Lower leg skin (tissue), 4 donors: Measurements from ENCODE around the gene OBP2A. TPM values are rescaled to one million over a fixed set of nuclear protein-coding genes. Genes with fewer than 3 reads are reported as not detected.
"Not testable (repeated sequence)": the region's sequence is repeated elsewhere in the genome, so short reads cannot be mapped to it uniquely, and the experiment has no call there.

Source experiments
- DNase-seq, 2 donors: peaks; one replicate each; pipeline ENCODE4 v3.0.0-alpha.2; 2019; ENCODE audit warnings: low spot score in 2 of 2
- H3K4me3 ChIP-seq: fragments of 200-600 bp; sonication (generic); 2 replicates; pipeline ENCODE4 v1.5.1; 2017; ENCODE audit warnings: mild to moderate bottlenecking, low read depth; ENCODE audit not compliant: poor library complexity, severe bottlenecking
- POLR2A ChIP-seq, 2 donors: fragments of 450-650 bp; IDR thresholded peaks; one replicate each; pipeline ENCODE4 v1.6.1; 2016 to 2017; ENCODE audit warnings: antibody characterized with exemption in 2 of 2, mild to moderate bottlenecking in 1 of 2, moderate library complexity in 1 of 2
- WGBS, 2 donors: methylation state at CpG; one replicate each; pipeline ENCODE4 v1.1.5; 2018; 5-methylcytosine and 5-hydroxymethylcytosine counted together
- intact Hi-C: fragments of 100-400 bp; cut with DNase I; formaldehyde crosslinking; loops from one replicate; pipeline ENCODE4 v1.15.0; 2023; ENCODE audit warnings: low total_unique reads
- total RNA-seq, 4 donors: library from RNA; depleted of rRNA; stranded (reverse); fragments of >200 nt; gene quantifications; one replicate each; pipeline ENCODE4 v1.1.0, GENCODE V29; 2016
- TF ChIP-seq, protein P1 (sequence below), 3 donors: fragments of 450-650 bp; IDR thresholded peaks; one replicate each; pipeline ENCODE4 v1.5.1; 2016; ENCODE audit warnings: antibody characterized with exemption in 3 of 3, mild to moderate bottlenecking in 3 of 3, moderate library complexity in 2 of 3

OBP2A gene
- total RNA-seq, 4 donors from 2014 or later = 4.7 to 6.6 TPM; not detected in 2

DNA sequence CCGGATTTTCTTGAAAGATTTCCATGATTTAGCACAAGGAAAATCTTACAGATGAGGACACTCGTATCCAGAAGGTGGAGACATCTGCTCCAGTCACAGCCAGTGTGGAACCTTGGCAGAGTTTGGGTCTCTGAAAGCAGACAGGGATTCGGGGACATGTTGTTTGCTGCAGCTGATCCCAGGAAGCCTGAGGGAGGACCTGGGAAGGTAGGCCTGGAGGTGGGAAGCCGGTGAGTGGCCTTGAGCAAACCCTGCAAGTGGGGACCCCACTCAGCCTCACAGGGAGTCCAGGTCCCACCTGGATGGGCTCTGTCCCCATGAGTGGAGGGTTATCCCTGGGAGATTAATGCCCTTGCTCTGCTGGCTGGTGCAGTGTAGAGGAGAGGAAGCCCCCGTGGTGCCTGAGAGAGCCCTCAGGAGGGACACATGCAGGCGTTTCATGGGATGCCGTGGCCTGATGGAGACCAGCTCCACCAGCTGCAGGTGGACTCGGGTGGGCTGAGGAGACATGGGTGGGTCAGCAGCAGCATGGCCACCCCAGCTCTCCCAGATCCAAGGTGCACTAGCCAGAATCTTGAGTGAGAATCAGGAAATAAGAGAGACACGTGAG, 37.6 kb upstream of the OBP2A start:
- TF ChIP-seq, protein P1, sequence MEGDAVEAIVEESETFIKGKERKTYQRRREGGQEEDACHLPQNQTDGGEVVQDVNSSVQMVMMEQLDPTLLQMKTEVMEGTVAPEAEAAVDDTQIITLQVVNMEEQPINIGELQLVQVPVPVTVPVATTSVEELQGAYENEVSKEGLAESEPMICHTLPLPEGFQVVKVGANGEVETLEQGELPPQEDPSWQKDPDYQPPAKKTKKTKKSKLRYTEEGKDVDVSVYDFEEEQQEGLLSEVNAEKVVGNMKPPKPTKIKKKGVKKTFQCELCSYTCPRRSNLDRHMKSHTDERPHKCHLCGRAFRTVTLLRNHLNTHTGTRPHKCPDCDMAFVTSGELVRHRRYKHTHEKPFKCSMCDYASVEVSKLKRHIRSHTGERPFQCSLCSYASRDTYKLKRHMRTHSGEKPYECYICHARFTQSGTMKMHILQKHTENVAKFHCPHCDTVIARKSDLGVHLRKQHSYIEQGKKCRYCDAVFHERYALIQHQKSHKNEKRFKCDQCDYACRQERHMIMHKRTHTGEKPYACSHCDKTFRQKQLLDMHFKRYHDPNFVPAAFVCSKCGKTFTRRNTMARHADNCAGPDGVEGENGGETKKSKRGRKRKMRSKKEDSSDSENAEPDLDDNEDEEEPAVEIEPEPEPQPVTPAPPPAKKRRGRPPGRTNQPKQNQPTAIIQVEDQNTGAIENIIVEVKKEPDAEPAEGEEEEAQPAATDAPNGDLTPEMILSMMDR (IDR thresholded peaks at IDR 0.05) = no peak
- no peak for TF ChIP-seq POLR2A (IDR thresholded peaks at IDR 0.05)
- peak in 1 of 2 donors; percentile 63 for DNase-seq
- 89 to 90% methylated on average over 8 to 9 of the region's 9 CpGs for WGBS, 2 donors
- H3K4me3 ChIP-seq = no peak overlapping the region
- intact Hi-C loops = no loop called here

GRCh38 chr9:135509458-135509857, 36.5 kb upstream of the OBP2A start:
- no peak overlapping the region for H3K4me3 ChIP-seq
- no peak for DNase-seq
- intact Hi-C loops = no loop called here
- TF ChIP-seq, protein P1 (IDR thresholded peaks at IDR 0.05) = no peak
- TF ChIP-seq POLR2A (IDR thresholded peaks at IDR 0.05) = no peak
- WGBS, 2 donors = 81 to 90% methylated on average over 2 of the region's 2 CpGs

- H3K4me3 ChIP-seq = no peak overlapping the region
- intact Hi-C loops = no loop called here
- WGBS, 2 donors = 75 to 80% methylated on average over 10 of the region's 10 CpGs
- no peak for TF ChIP-seq POLR2A (IDR thresholded peaks at IDR 0.05)
- TF ChIP-seq, protein P1 (IDR thresholded peaks at IDR 0.05) = no peak
- peak in 1 of 2 donors; percentile 60 for DNase-seq
These were observed 33.7 kb upstream of the OBP2A start for GRCh38 chr9:135512241-135512603.

GRCh38 chr9:135512904-135513303, 33.0 kb upstream of the OBP2A start:
- no peak overlapping the region for H3K4me3 ChIP-seq
- TF ChIP-seq, protein P1 (IDR thresholded peaks at IDR 0.05) = no peak
- no peak for TF ChIP-seq POLR2A (IDR thresholded peaks at IDR 0.05)
- 54 to 73% methylated on average over 7 of the region's 7 CpGs for WGBS, 2 donors
- intact Hi-C loops = no loop called here
- peak in 1 of 2 donors; percentile 65 for DNase-seq

DNA sequence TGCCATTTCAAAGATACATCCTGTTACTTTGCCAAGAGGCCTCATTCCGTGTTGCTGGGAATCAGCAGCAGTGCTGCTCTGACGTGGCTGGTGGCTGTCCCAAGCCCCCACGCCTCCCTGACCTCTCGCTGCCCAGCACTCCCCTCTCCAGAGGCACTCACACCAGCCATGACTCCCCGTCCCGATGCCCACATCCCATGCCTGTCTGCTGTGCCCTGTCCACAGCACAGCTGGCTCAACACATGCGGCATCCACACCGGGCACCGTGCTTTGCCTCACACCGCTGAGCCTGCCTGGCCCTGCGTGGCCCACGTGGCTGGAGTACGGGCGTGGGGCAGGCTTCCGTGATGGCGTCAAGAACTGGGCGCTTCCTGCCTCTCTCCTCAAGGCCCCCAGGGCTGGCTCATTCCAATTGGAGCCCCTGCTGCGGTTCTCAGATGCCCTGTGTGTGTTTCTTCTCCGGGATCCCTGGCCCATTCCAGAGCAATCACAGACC, 32.5 kb upstream of the OBP2A start:
- WGBS, 2 donors = 77 to 79% methylated on average over 19 of the region's 19 CpGs
- DNase-seq = peak in 1 of 2 donors; percentile 70
- intact Hi-C loops = no loop called here
- TF ChIP-seq, protein P1 (IDR thresholded peaks at IDR 0.05) = no peak
- no peak for TF ChIP-seq POLR2A (IDR thresholded peaks at IDR 0.05)
- H3K4me3 ChIP-seq = no peak overlapping the region

GRCh38 chr9:135513906-135514305, 32.0 kb upstream of the OBP2A start:
- DNase-seq, H3K4me3 ChIP-seq, intact Hi-C loops: not testable (repeated sequence)
- WGBS, 2 donors = 82 to 85% methylated on average over 6 to 8 of the region's 9 CpGs
